ENCODE results near the gene KCNK13. TPM values are rescaled to one million over a fixed set of nuclear protein-coding genes. Genes with fewer than 3 reads are reported as not detected.

Gene KCNK13
- total and polyA plus RNA-seq, 2 donors (not counting 1 experiment from before 2014, with no cell fraction given), result not detected

GRCh38 chr14:90058876-90059458 is 2.8 kb upstream of the KCNK13 start:
- Histone ChIP-seq H4K20me1 (ENCODE audit: control insufficient read depth, extremely low read depth, insufficient read depth, low read length) (no peaks in the 10 kb centered on the region), H3K27ac (ENCODE audit: insufficient read depth, low read length) (no peak overlapping the region), H3K4me3 (replicated peaks in 1 of 4; ENCODE audit: control extremely low read depth in 1 of 4, insufficient read depth in 1 of 4, low read depth in 3 of 4, low read length in 4 of 4) (no peak overlapping the region), H3K9me3 (ENCODE audit: control insufficient read depth, insufficient read depth, low read depth, low read length) (no peaks in the 10 kb centered on the region), H3K9ac (ENCODE audit: insufficient read depth, low read length) (no peak overlapping the region), H3K36me3 (ENCODE audit: control insufficient read depth, insufficient read depth, low read length) (no peaks in the 10 kb centered on the region), H2AFZ (ENCODE audit: low read length) (no peak overlapping the region), H3K4me2 (ENCODE audit: extremely low read depth, insufficient read depth, low read length) (peak overlapping the region; percentile 25), H3K79me2 (ENCODE audit: control insufficient read depth, insufficient read depth, low read length) (no peaks in the 10 kb centered on the region), H3K4me1 (ENCODE audit: control insufficient read depth, extremely low read depth, insufficient read depth, low read length) (no peaks in the 10 kb centered on the region), H3K27me3 (ENCODE audit: control insufficient read depth, insufficient read depth, low read length) (peaks cover 36% of the 10 kb centered on the region)
- peak; percentile 9 to 24 for DNase-seq (ENCODE audit: low read depth in 2 of 2)
- TF ChIP-seq CTCF (conservative IDR thresholded peaks at IDR 0.05 in 1 of 2, IDR thresholded peaks at IDR 0.05 in 1 of 2; ENCODE audit: low read depth in 1 of 2, low read length in 2 of 2) (no peak), EZH2 (IDR thresholded peaks at IDR 0.05; ENCODE audit: low read length, missing control alignments) (no peak)

- Histone ChIP-seq H3K36me3 (ENCODE audit: control insufficient read depth, insufficient read depth, low read length) (no peaks in the 10 kb centered on the region), H3K4me3 (replicated peaks in 1 of 4; ENCODE audit: control extremely low read depth in 1 of 4, insufficient read depth in 1 of 4, low read depth in 3 of 4, low read length in 4 of 4) (peak overlapping the region; percentile 31 to 56 (median 50)), H3K4me1 (ENCODE audit: control insufficient read depth, extremely low read depth, insufficient read depth, low read length) (no peaks in the 10 kb centered on the region), H3K79me2 (ENCODE audit: control insufficient read depth, insufficient read depth, low read length) (no peaks in the 10 kb centered on the region), H3K4me2 (ENCODE audit: extremely low read depth, insufficient read depth, low read length) (peak overlapping the region; percentile 81), H3K9ac (ENCODE audit: insufficient read depth, low read length) (no peak overlapping the region), H3K27ac (ENCODE audit: insufficient read depth, low read length) (no peak overlapping the region), H4K20me1 (ENCODE audit: control insufficient read depth, extremely low read depth, insufficient read depth, low read length) (no peaks in the 10 kb centered on the region), H2AFZ (ENCODE audit: low read length) (peak overlapping the region; percentile 60), H3K27me3 (ENCODE audit: control insufficient read depth, insufficient read depth, low read length) (peaks cover 39% of the 10 kb centered on the region), H3K9me3 (ENCODE audit: control insufficient read depth, insufficient read depth, low read depth, low read length) (no peaks in the 10 kb centered on the region)
- DNase-seq (ENCODE audit: low read depth in 2 of 2), result peak; percentile 42 to 63
- TF ChIP-seq CTCF (conservative IDR thresholded peaks at IDR 0.05 in 1 of 2, IDR thresholded peaks at IDR 0.05 in 1 of 2; ENCODE audit: low read depth in 1 of 2, low read length in 2 of 2), result peak; percentile 37 to 38
- TF ChIP-seq EZH2 (IDR thresholded peaks at IDR 0.05; ENCODE audit: low read length, missing control alignments), result no peak
These were observed 1.4 kb upstream of the KCNK13 start for GRCh38 chr14:90060312-90060964.

- Histone ChIP-seq H3K4me1 (ENCODE audit: control insufficient read depth, extremely low read depth, insufficient read depth, low read length) (no peaks in the 10 kb centered on the region), H3K36me3 (ENCODE audit: control insufficient read depth, insufficient read depth, low read length) (no peaks in the 10 kb centered on the region), H3K27me3 (ENCODE audit: control insufficient read depth, insufficient read depth, low read length) (peaks cover 42% of the 10 kb centered on the region), H3K9ac (ENCODE audit: insufficient read depth, low read length) (no peak overlapping the region), H3K4me3 (replicated peaks in 1 of 4; ENCODE audit: control extremely low read depth in 1 of 4, insufficient read depth in 1 of 4, low read depth in 3 of 4, low read length in 4 of 4) (peak overlapping the region; percentile 11 to 54 (median 32)), H3K4me2 (ENCODE audit: extremely low read depth, insufficient read depth, low read length) (peak overlapping the region; percentile 81), H3K27ac (ENCODE audit: insufficient read depth, low read length) (no peak overlapping the region), H3K9me3 (ENCODE audit: control insufficient read depth, insufficient read depth, low read depth, low read length) (no peaks in the 10 kb centered on the region), H3K79me2 (ENCODE audit: control insufficient read depth, insufficient read depth, low read length) (no peaks in the 10 kb centered on the region), H4K20me1 (ENCODE audit: control insufficient read depth, extremely low read depth, insufficient read depth, low read length) (no peaks in the 10 kb centered on the region), H2AFZ (ENCODE audit: low read length) (no peak overlapping the region)
- DNase-seq (ENCODE audit: low read depth in 2 of 2), result no peak
- TF ChIP-seq EZH2 (IDR thresholded peaks at IDR 0.05; ENCODE audit: low read length, missing control alignments) (peak; percentile 93), CTCF (conservative IDR thresholded peaks at IDR 0.05 in 1 of 2, IDR thresholded peaks at IDR 0.05 in 1 of 2; ENCODE audit: low read depth in 1 of 2, low read length in 2 of 2) (no peak)
These were observed 669 bp upstream of the KCNK13 start for GRCh38 chr14:90060965-90061684.

Measured in fibroblast of lung (primary cell).